ENCODE results near the gene NID2.
A peak's percentile ranks its signal among the peaks of the same experiment; 100 is the strongest.

The NID2 gene

GRCh38 chr14:52068615-52069306, at the start of gene NID2:
Gene NID2 (minus strand): TSS chr14:52069059. CDS start chr14:52068994, 65 bp downstream.
- no peak within 1 kb of the TSS; the same call in 1 of the 2 replicates for H2AFZ ChIP-seq (ENCODE audit: low read depth, low read length)
- peaks cover 60% of the 10 kb centered on the region for H3K27me3 ChIP-seq (ENCODE audit: low read depth, low read length)
- H3K79me2 ChIP-seq (ENCODE audit: low read length) = no peaks in the 10 kb centered on the region
- H3K9ac ChIP-seq (ENCODE audit: low read length) = peak within 1 kb of the TSS; percentile 31
- H3K4me3 ChIP-seq (ENCODE audit: low read length) = peak within 1 kb of the TSS; percentile 80
- no peaks in the 10 kb centered on the region for H4K20me1 ChIP-seq (ENCODE audit: insufficient read depth, low read length)
- H3K27ac ChIP-seq (ENCODE audit: low read length) = no peak within 1 kb of the TSS
- no peaks in the 10 kb centered on the region for H3K9me3 ChIP-seq (ENCODE audit: insufficient read depth, low read length)
- H3K36me3 ChIP-seq (replicated peaks; ENCODE audit: low read depth, low read length) = no peaks in the 10 kb centered on the region
- no peak for TF ChIP-seq EZH2phosphoT487 (IDR thresholded peaks at IDR 0.05; ENCODE audit: low read depth)
- no peak for TF ChIP-seq CTCF (IDR thresholded peaks at IDR 0.05; ENCODE audit: low read depth, low read length)
- peak within 1 kb of the TSS; percentile 83 for H3K4me2 ChIP-seq (ENCODE audit: low read length)
- H3K4me1 ChIP-seq (ENCODE audit: low read length) = peaks cover 24% of the 10 kb centered on the region

- peaks cover 6% of the 10 kb centered on the region for H3K27me3 ChIP-seq (ENCODE audit: low read depth, low read length)
- no peaks in the 10 kb centered on the region for H3K36me3 ChIP-seq (replicated peaks; ENCODE audit: low read depth, low read length)
- H3K4me1 ChIP-seq (ENCODE audit: low read length) = no peaks in the 10 kb centered on the region
- H3K27ac ChIP-seq (ENCODE audit: low read length) = no peak overlapping the region
- H4K20me1 ChIP-seq (ENCODE audit: insufficient read depth, low read length) = no peaks in the 10 kb centered on the region
- no peak overlapping the region for H2AFZ ChIP-seq (ENCODE audit: low read depth, low read length)
- no peak overlapping the region for H3K9ac ChIP-seq (ENCODE audit: low read length)
- TF ChIP-seq EZH2phosphoT487 (IDR thresholded peaks at IDR 0.05; ENCODE audit: low read depth) (no peak), CTCF (IDR thresholded peaks at IDR 0.05; ENCODE audit: low read depth, low read length) (no peak)
- H3K4me2 ChIP-seq (ENCODE audit: low read length) = no peak overlapping the region
- no peaks in the 10 kb centered on the region for H3K9me3 ChIP-seq (ENCODE audit: insufficient read depth, low read length)
- H3K4me3 ChIP-seq (ENCODE audit: low read length) = no peak overlapping the region
- no peaks in the 10 kb centered on the region for H3K79me2 ChIP-seq (ENCODE audit: low read length)
Observed at GRCh38 chr14:52117111-52117832, 48.4 kb upstream of the NID2 start.

GRCh38 chr14:52115286-52115685, 46.4 kb upstream of the NID2 start:
- TF ChIP-seq CTCF (IDR thresholded peaks at IDR 0.05; ENCODE audit: low read depth, low read length) = no peak
- no peak for TF ChIP-seq EZH2phosphoT487 (IDR thresholded peaks at IDR 0.05; ENCODE audit: low read depth)
- no peak overlapping the region for H3K4me3 ChIP-seq (ENCODE audit: low read length)
- H3K4me2 ChIP-seq (ENCODE audit: low read length) = no peak overlapping the region
- no peaks in the 10 kb centered on the region for H3K79me2 ChIP-seq (ENCODE audit: low read length)
- no peak overlapping the region for H3K9ac ChIP-seq (ENCODE audit: low read length)
- H4K20me1 ChIP-seq (ENCODE audit: insufficient read depth, low read length) = no peaks in the 10 kb centered on the region
- no peaks in the 10 kb centered on the region for H3K4me1 ChIP-seq (ENCODE audit: low read length)
- no peaks in the 10 kb centered on the region for H3K9me3 ChIP-seq (ENCODE audit: insufficient read depth, low read length)
- no peak overlapping the region for H3K27ac ChIP-seq (ENCODE audit: low read length)
- H3K36me3 ChIP-seq (replicated peaks; ENCODE audit: low read depth, low read length) = no peaks in the 10 kb centered on the region
- H3K27me3 ChIP-seq (ENCODE audit: low read depth, low read length) = peaks cover 2% of the 10 kb centered on the region; the same call in 1 of the 2 replicates
- H2AFZ ChIP-seq (ENCODE audit: low read depth, low read length) = no peak overlapping the region

GRCh38 chr14:52112336-52113018, 43.6 kb upstream of the NID2 start:
- no peak for TF ChIP-seq CTCF (IDR thresholded peaks at IDR 0.05; ENCODE audit: low read depth, low read length)
- H3K4me2 ChIP-seq (ENCODE audit: low read length) = no peak overlapping the region
- H3K27me3 ChIP-seq (ENCODE audit: low read depth, low read length) = no peaks in the 10 kb centered on the region; the same call in 1 of the 2 replicates
- H2AFZ ChIP-seq (ENCODE audit: low read depth, low read length) = no peak overlapping the region
- H3K79me2 ChIP-seq (ENCODE audit: low read length) = no peaks in the 10 kb centered on the region
- no peak overlapping the region for H3K9ac ChIP-seq (ENCODE audit: low read length)
- no peaks in the 10 kb centered on the region for H3K9me3 ChIP-seq (ENCODE audit: insufficient read depth, low read length)
- no peak overlapping the region for H3K4me3 ChIP-seq (ENCODE audit: low read length)
- H4K20me1 ChIP-seq (ENCODE audit: insufficient read depth, low read length) = no peaks in the 10 kb centered on the region
- no peaks in the 10 kb centered on the region for H3K36me3 ChIP-seq (replicated peaks; ENCODE audit: low read depth, low read length)
- no peak overlapping the region for H3K27ac ChIP-seq (ENCODE audit: low read length)
- H3K4me1 ChIP-seq (ENCODE audit: low read length) = no peaks in the 10 kb centered on the region
